ENCODE results near the gene DLG2.

- TF ChIP-seq CTCF (IDR thresholded peaks at IDR 0.05) (no peak), EP300 (IDR thresholded peaks at IDR 0.05) (no peak), POLR2AphosphoS5 (IDR thresholded peaks at IDR 0.05) (no peak), POLR2A (IDR thresholded peaks at IDR 0.05) (no peak)
Measured at GRCh38 chr11:83543706-83544439, 2083.3 kb downstream of the DLG2 start.

Measured in sigmoid colon (tissue), 4 donors.